HUES6 (cell line): ENCODE measurements around the gene PRRC2A.

Experiments
- H3K27ac ChIP-seq: 2 replicates; pipeline ENCODE4 v1.7.0; 2013; ENCODE audit warnings: low read depth, mild to moderate bottlenecking, low read length, inconsistent platforms
- H3K27me3 ChIP-seq: 2 replicates; pipeline ENCODE4 v1.6.1; 2013; ENCODE audit warnings: low read length; ENCODE audit not compliant: control insufficient read depth, insufficient read depth
- H3K36me3 ChIP-seq: 2 replicates; pipeline ENCODE4 v1.6.1; 2013; ENCODE audit warnings: low read length; ENCODE audit not compliant: control insufficient read depth, insufficient read depth
- H3K4me1 ChIP-seq: 2 replicates; pipeline ENCODE4 v1.6.1; 2013; ENCODE audit warnings: low read length; ENCODE audit not compliant: control insufficient read depth, insufficient read depth
- H3K4me3 ChIP-seq: 2 replicates; pipeline ENCODE4 v1.5.1; 2013; ENCODE audit warnings: low read depth, low read length
- H3K9ac ChIP-seq: one replicate; pipeline ENCODE4 v1.6.1; 2013; ENCODE audit warnings: mild to moderate bottlenecking, low read length
- H3K9me3 ChIP-seq: 2 replicates; pipeline ENCODE4 v1.6.1; 2013; ENCODE audit warnings: low read depth, low read length; ENCODE audit not compliant: control insufficient read depth, insufficient read depth

PRRC2A gene

DNA sequence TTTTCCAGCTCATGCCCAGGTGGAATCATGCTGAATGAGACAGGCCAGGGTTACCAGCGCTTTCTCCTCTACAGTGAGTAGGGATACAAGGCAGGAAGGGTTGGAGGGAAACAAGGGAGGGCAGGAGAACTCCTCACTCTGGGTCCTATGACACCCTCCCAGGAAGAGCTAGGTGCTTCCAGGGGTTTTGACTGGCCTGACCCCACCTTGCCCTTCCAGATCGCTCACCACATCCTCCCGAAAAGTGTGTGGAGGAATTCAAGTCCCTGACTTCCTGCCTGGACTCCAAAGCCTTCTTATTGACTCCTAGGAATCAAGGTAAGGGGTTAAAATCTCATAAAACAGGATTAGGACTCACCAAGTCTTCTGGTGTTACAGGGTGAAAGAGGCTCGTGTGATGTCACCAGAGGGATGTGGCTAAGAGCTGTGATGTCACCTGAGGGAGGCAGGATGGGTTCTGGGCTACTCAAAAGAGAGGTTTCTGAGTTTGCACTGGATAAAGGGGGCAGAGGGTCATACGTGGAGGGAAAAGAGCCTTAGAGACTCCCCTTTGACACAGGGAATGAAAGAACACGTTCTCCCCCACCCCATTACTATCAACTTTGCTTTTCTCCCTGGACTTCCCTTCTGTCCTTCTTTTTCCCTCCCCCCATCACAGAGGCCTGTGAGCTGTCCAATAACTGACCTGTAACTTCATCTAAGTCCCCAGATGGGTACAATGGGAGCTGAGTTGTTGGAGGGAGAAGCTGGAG is 37.1 kb downstream of the PRRC2A start:
- H3K4me3 ChIP-seq: no peak overlapping the region
- no peak overlapping the region for H3K27ac ChIP-seq
- H3K9ac ChIP-seq: no peak overlapping the region
- H3K36me3 ChIP-seq: peaks cover 19% of the 10 kb centered on the region
- no peaks in the 10 kb centered on the region for H3K9me3 ChIP-seq
- H3K27me3 ChIP-seq: no peaks in the 10 kb centered on the region
- peaks cover 9% of the 10 kb centered on the region for H3K4me1 ChIP-seq

DNA sequence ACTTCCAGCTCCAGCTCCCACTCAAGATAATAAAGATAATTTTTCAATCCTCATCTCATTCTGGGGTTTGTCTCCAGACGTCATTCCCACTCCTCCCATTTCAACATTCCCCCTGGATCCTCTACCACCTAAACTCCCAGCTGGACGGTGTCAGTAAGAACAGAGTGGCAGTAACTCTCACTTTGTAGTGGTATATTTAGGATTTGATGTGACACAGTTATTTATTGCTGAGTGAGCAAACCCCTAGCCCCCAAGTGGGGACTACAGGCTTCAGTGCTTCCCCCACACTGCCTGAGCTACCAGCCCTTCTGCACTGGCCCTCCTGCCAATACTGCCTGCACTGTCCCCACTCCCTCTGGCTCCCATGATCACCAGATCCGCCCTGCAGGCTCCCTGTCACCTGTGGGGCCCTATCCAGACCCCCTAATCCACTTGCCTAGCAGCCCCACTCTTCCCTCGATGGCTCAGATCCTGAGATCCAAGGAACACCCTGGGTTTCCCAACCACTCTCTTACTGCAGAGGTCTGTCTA is 37.7 kb downstream of the PRRC2A start:
- H3K27ac ChIP-seq: no peak overlapping the region
- H3K27me3 ChIP-seq: no peaks in the 10 kb centered on the region
- H3K4me1 ChIP-seq: peaks cover 9% of the 10 kb centered on the region
- no peak overlapping the region for H3K9ac ChIP-seq
- no peak overlapping the region for H3K4me3 ChIP-seq
- H3K9me3 ChIP-seq: no peaks in the 10 kb centered on the region
- peaks cover 24% of the 10 kb centered on the region for H3K36me3 ChIP-seq

GRCh38 chr6:31658983-31659648 is 38.6 kb downstream of the PRRC2A start:
- peak overlapping the region; percentile 97 for H3K4me3 ChIP-seq
- no peaks in the 10 kb centered on the region for H3K9me3 ChIP-seq
- no peaks in the 10 kb centered on the region for H3K27me3 ChIP-seq
- peaks cover 33% of the 10 kb centered on the region for H3K36me3 ChIP-seq
- H3K27ac ChIP-seq: no peak overlapping the region
- H3K9ac ChIP-seq: peak overlapping the region; percentile 99
- H3K4me1 ChIP-seq: peaks cover 17% of the 10 kb centered on the region

GRCh38 chr6:31659649-31660380 is 39.3 kb downstream of the PRRC2A start:
- Histone ChIP-seq H3K9ac (peak overlapping the region; percentile 99), H3K27ac (peak overlapping the region; percentile 82), H3K4me1 (peaks cover 21% of the 10 kb centered on the region), H3K4me3 (peak overlapping the region; percentile 97), H3K36me3 (peaks cover 34% of the 10 kb centered on the region), H3K27me3 (no peaks in the 10 kb centered on the region), H3K9me3 (no peaks in the 10 kb centered on the region)

DNA sequence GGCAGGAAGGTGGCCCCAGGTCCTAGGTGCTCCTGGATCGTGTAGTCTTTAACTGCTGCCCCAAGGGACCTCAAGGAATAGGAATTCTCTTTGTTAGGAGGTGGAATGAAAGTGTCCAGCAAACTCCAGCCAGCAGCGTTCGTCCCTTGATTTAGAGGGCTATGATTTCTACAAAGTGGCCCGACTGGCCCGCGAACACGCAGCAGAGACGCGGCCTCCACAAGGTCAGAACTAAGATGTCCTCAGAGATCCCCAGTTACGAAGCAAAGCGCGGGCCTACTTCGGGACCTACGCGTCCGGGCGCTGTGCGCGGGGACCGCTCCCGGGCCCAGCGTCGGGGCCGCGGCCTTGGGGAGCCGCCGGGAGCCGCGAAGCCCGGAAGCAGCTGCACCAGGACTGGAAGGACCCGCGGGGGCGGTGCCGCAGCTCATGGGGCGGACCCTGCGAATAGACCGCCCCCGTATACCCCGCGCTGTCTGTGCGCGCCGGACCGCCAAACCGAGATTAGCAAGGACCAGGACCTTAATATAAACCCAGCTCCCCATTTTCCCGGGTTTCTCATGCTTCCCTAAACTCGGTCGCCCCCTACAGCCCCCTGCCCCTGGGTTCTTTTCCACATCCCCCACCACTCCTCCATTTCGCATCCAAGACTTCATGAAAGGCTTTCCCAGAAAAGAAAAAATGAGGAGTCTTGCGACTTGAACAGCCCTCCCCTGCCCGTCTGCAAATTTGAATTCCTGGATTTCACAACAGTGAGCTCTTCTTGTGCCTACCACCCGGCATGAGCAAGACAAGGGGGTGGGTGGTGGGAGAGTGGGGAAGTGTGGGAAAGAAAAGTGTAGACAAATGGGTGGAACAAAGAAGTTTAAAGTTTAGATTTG is 40.1 kb downstream of the PRRC2A start, which contains the start of gene C6orf47:
TSS of gene C6orf47 (minus strand) at position 398 of the 881 bp plus-strand sequence. CDS start 831 bp downstream, outside the sequence.
- Histone ChIP-seq H3K4me1 (peaks cover 21% of the 10 kb centered on the region), H3K9ac (peak within 1 kb of the TSS; percentile 99), H3K36me3 (peaks cover 34% of the 10 kb centered on the region), H3K27ac (peak within 1 kb of the TSS; percentile 82), H3K9me3 (no peaks in the 10 kb centered on the region), H3K4me3 (peak within 1 kb of the TSS; percentile 97), H3K27me3 (no peaks in the 10 kb centered on the region)

- Histone ChIP-seq H3K4me3 (peak overlapping the region; percentile 97), H3K27ac (0 out of 2 replicates have a peak overlapping the region, but pooled peaks have one; percentile 82), H3K9ac (peak overlapping the region; percentile 99), H3K36me3 (peaks cover 34% of the 10 kb centered on the region), H3K9me3 (no peaks in the 10 kb centered on the region), H3K27me3 (no peaks in the 10 kb centered on the region), H3K4me1 (peaks cover 22% of the 10 kb centered on the region)
Measured at GRCh38 chr6:31661262-31662123, 41.0 kb downstream of the PRRC2A start.

- H3K27me3 ChIP-seq: no peaks in the 10 kb centered on the region
- H3K27ac ChIP-seq: no peak overlapping the region
- peaks cover 38% of the 10 kb centered on the region for H3K36me3 ChIP-seq
- peaks cover 26% of the 10 kb centered on the region for H3K4me1 ChIP-seq
- no peaks in the 10 kb centered on the region for H3K9me3 ChIP-seq
- no peak overlapping the region for H3K9ac ChIP-seq
- H3K4me3 ChIP-seq: no peak overlapping the region
Measured at GRCh38 chr6:31662124-31662723, 41.7 kb downstream of the PRRC2A start.

- Histone ChIP-seq H3K27me3 (no peaks in the 10 kb centered on the region), H3K9me3 (no peaks in the 10 kb centered on the region), H3K4me3 (peak overlapping the region; percentile 89), H3K9ac (peak overlapping the region; percentile 96), H3K27ac (no peak overlapping the region), H3K36me3 (peaks cover 42% of the 10 kb centered on the region), H3K4me1 (peaks cover 26% of the 10 kb centered on the region)
Measured at GRCh38 chr6:31663126-31663960, 42.8 kb downstream of the PRRC2A start.
